Endometrial microvascular endothelial cells (primary cell): ENCODE measurements around the gene NEK7. TPM values are rescaled to one million over a fixed set of nuclear protein-coding genes. Genes with fewer than 3 reads are reported as not detected.

Source experiments
- in situ Hi-C: cut with HindIII; loops from 2 replicates; pipeline ENCODE4 v1.10.0; 2017; ENCODE audit warnings: low sequenced_read_pairs, low pct_unique_long_range_greater_than_20kb; ENCODE audit errors: inconsistent ontology term
- total RNA-seq: library from RNA; depleted of rRNA; stranded (reverse); fragments of >200 nt; gene quantifications from one replicate; pipeline ENCODE4 v1.2.3, GENCODE V29; 2015; ENCODE audit errors: inconsistent ontology term

NEK7 gene
- total RNA-seq, 1 donor from 2014 or later, result 38.7 TPM

DNA sequence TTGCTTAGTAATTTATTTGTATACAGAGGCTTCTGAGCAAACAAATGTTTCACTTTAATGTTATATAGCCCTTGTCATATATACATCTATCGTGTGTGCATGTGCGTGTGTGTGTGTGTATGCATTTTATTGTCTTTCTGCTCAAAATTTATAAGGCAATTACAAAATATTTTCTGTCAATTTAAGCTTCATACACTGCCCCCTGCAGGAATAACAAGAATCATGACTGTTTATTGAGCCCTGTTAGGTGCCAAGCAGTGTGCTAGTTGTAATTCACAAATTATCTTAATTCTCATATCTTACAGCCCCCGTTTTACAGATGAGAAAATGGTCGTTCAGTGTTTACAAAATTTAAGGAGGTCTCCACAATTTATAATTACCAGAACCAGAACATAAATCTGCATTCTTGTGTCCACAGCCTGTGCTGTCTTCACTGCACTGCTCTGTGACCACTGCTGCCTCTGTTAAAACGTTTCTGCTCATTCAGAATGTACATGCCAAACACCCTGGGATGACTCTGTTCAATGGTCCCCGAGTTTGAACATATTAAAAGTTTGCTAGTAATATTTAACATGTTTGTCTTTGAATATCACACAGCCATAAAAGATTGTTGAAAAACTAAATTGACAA lies 202.3 kb downstream of the NEK7 start:
- in situ Hi-C loops, result no loop called here

DNA sequence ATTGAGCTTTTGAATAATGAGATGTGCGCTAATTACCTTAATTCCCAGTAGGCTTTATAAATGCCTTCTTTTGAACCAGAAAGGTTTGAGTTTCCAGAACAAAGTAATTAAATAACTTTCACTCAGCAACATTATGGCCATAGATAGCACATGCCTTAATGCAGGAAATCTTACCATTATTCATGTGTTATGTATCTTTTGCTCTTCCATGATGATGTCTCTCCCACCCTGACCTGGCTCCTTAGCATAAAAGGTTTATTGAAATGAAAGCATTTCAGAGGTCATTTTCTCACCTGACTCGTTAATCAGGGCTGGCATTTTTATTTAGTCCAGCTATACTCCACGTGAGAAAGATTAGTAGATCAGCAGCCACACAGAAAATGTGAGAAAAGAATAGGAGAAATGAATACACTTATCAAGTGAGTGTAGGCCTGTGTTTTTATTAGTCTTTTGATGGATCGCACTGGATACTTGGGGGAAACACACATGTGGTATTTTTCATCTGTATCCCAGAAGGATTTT lies 203.5 kb downstream of the NEK7 start:
- in situ Hi-C loops, result no loop called here

GRCh38 chr1:198361237-198361767 lies 204.5 kb downstream of the NEK7 start:
- in situ Hi-C loops, result no loop called here

GRCh38 chr1:198363625-198364151 lies 206.9 kb downstream of the NEK7 start:
- in situ Hi-C loops, result no loop called here

DNA sequence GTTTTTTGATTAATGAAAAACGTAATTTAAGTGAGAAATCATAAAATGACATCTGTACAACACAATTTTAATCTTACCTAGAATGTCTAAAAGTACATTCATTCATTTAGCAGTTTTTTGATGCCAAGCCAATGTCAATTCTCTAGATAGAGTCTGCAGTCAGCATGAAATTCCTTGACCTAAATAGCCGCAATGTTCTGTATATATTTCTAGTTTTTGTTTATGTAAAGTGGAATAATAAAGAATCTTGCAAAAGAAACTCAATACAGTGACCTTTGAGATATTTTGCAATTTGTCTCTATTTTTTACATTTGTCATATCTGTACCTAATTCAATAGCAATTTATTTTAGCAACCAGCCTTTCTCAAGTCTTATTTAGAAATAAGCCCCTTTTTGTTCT lies 207.7 kb downstream of the NEK7 start:
- in situ Hi-C loops, result no loop called here

DNA sequence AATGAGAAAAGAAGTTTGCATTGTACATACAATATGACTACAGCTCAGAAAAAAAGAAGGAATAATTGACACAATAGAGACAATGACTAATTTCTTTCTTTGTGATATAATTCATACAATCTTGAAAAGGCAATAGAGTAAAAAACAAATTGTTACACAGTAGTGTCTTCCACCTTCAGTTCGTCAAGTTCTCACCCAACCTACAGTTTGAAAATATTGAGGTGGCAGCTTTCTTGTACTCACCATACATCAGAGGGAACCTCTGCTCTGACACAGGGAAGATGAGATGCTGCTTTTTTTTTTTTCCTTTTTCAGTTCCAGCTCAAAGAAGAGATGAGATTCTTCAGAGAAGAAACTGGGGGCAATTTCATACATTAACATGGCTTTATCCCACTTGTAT lies 210.5 kb downstream of the NEK7 start:
- in situ Hi-C loops, result no loop called here

- in situ Hi-C loops, result no loop called here
Measured at GRCh38 chr1:198370996-198371395, 214.2 kb downstream of the NEK7 start.

Other genes starting within 250 kb of the NEK7 start
- not detected for gene LHX9, start 239.6 kb upstream of the NEK7 start, total RNA-seq